Parathyroid adenoma (tissue), 2 donors: ENCODE measurements around the gene ESCO1.
A peak's percentile ranks its signal among the peaks of the same experiment; 100 is the strongest.

Experiments used
- H2AFZ ChIP-seq: fragments of 300-600 bp; sonication (generic); one replicate; pipeline ENCODE4 v1.7.0; 2017; ENCODE audit warnings: antibody characterized with exemption, mild to moderate bottlenecking
- H3K27ac ChIP-seq: fragments of 300-600 bp; sonication (generic); one replicate; pipeline ENCODE4 v1.7.0; 2017
- H3K27me3 ChIP-seq: fragments of 300-600 bp; sonication (generic); one replicate; pipeline ENCODE4 v1.7.0; 2017; ENCODE audit warnings: low read length; ENCODE audit not compliant: control insufficient read depth, insufficient read depth
- H3K36me3 ChIP-seq: fragments of 300-600 bp; sonication (generic); one replicate; pipeline ENCODE4 v1.7.0; 2017; ENCODE audit warnings: low read length; ENCODE audit not compliant: control insufficient read depth, insufficient read depth
- H3K4me1 ChIP-seq: fragments of 300-600 bp; sonication (generic); one replicate; pipeline ENCODE4 v1.7.0; 2017; ENCODE audit warnings: control low read depth
- H3K4me2 ChIP-seq: fragments of 300-600 bp; sonication (generic); one replicate; pipeline ENCODE4 v1.7.0; 2017; ENCODE audit warnings: low read length
- H3K4me3 ChIP-seq: fragments of 300-600 bp; sonication (generic); one replicate; pipeline ENCODE4 v1.7.0; 2017; ENCODE audit warnings: low read depth, low read length
- H3K79me2 ChIP-seq: fragments of 300-600 bp; sonication (generic); one replicate; pipeline ENCODE4 v1.7.0; 2017; ENCODE audit warnings: control low read depth
- H3K9ac ChIP-seq: fragments of 300-600 bp; sonication (generic); one replicate; pipeline ENCODE4 v1.7.0; 2017; ENCODE audit warnings: mild to moderate bottlenecking
- H3K9me3 ChIP-seq: fragments of 300-600 bp; sonication (generic); one replicate; pipeline ENCODE4 v1.7.0; 2017; ENCODE audit warnings: low read length; ENCODE audit not compliant: control insufficient read depth
- CTCF ChIP-seq: fragments of 300-600 bp; sonication (generic); IDR thresholded peaks from one replicate; pipeline ENCODE4 v1.7.0; 2017; ENCODE audit warnings: antibody characterized with exemption, mild to moderate bottlenecking
- donor health status: primary hyperparathyroidism.

The ESCO1 gene

GRCh38 chr18:21490748-21491147 is 109.8 kb downstream of the ESCO1 start:
- Histone ChIP-seq H3K27ac (no peak overlapping the region), H3K4me2 (no peak overlapping the region), H2AFZ (no peak overlapping the region), H3K4me1 (no peaks in the 10 kb centered on the region), H3K27me3 (no peaks in the 10 kb centered on the region), H3K79me2 (no peaks in the 10 kb centered on the region), H3K4me3 (no peak overlapping the region), H3K9me3 (no peaks in the 10 kb centered on the region), H3K9ac (no peak overlapping the region), H3K36me3 (no peaks in the 10 kb centered on the region)
- TF ChIP-seq CTCF: no peak

- Histone ChIP-seq H2AFZ (no peak overlapping the region), H3K27ac (no peak overlapping the region), H3K27me3 (no peaks in the 10 kb centered on the region), H3K4me2 (no peak overlapping the region), H3K36me3 (no peaks in the 10 kb centered on the region), H3K79me2 (no peaks in the 10 kb centered on the region), H3K4me1 (peaks cover 3% of the 10 kb centered on the region), H3K4me3 (no peak overlapping the region), H3K9me3 (no peaks in the 10 kb centered on the region), H3K9ac (no peak overlapping the region)
- TF ChIP-seq CTCF: no peak
Measured at GRCh38 chr18:21489919-21490495, 110.5 kb downstream of the ESCO1 start.

- H3K9ac ChIP-seq: no peak overlapping the region
- TF ChIP-seq CTCF: peak; percentile 40
- H3K27ac ChIP-seq: no peak overlapping the region
- H3K27me3 ChIP-seq: no peaks in the 10 kb centered on the region
- no peak overlapping the region for H2AFZ ChIP-seq
- no peaks in the 10 kb centered on the region for H3K79me2 ChIP-seq
- H3K4me1 ChIP-seq: peaks cover 3% of the 10 kb centered on the region
- H3K4me3 ChIP-seq: no peak overlapping the region
- H3K36me3 ChIP-seq: no peaks in the 10 kb centered on the region
- no peak overlapping the region for H3K4me2 ChIP-seq
- no peaks in the 10 kb centered on the region for H3K9me3 ChIP-seq
Measured at GRCh38 chr18:21489119-21489750, 111.3 kb downstream of the ESCO1 start.

- Histone ChIP-seq H3K27me3 (no peaks in the 10 kb centered on the region), H3K9ac (no peak overlapping the region), H3K79me2 (no peaks in the 10 kb centered on the region), H3K4me2 (no peak overlapping the region), H3K4me3 (no peak overlapping the region), H2AFZ (no peak overlapping the region), H3K36me3 (no peaks in the 10 kb centered on the region), H3K4me1 (peaks cover 3% of the 10 kb centered on the region), H3K9me3 (no peaks in the 10 kb centered on the region), H3K27ac (no peak overlapping the region)
- TF ChIP-seq CTCF: no peak
Measured at GRCh38 chr18:21486905-21487437, 113.5 kb downstream of the ESCO1 start.
